ENCODE measurements around the gene BRSK1.

- TF ChIP-seq EZH2phosphoT487 (IDR thresholded peaks at IDR 0.05; ENCODE audit: borderline replicate concordance, low read length): no peak
- no peak for TF ChIP-seq CTCF (IDR thresholded peaks at IDR 0.05; ENCODE audit: low read depth, low read length, poor library complexity, severe bottlenecking)
These were observed 74.7 kb downstream of the BRSK1 start for GRCh38 chr19:55358493-55358892.

Data from DOHH2 (cell line).